PC-9 (cell line): ENCODE data around the gene UGT1A7. TPM values are rescaled to one million over a fixed set of nuclear protein-coding genes. Genes with fewer than 3 reads are reported as not detected.

Experiments
- BruUV-seq: library from RNA; stranded (reverse); fragments of 400-500 nt; replicated peaks from 2 replicates; lab custom pipeline; 2021; lab: Mats Ljungman, UMichigan
- CTCF ChIA-PET: fragments of 300-600 bp; sonication (Branson Sonifier 250); formaldehyde crosslinking; loops from one replicate; lab custom pipeline; 2022; ENCODE audit warnings: antibody characterized with exemption; lab: Charles Lee
- POLR2A ChIA-PET: fragments of 300-600 bp; sonication (Branson Sonifier 250); formaldehyde crosslinking; loops from one replicate; lab custom pipeline; 2022; ENCODE audit warnings: antibody characterized with exemption; ENCODE audit not compliant: unreplicated experiment; lab: Charles Lee
- DNase-seq, 2 experiments: peaks; one replicate each; pipeline versions ENCODE4 v3.0.0 to v3.0.0-alpha.2; 2015 to 2022; ENCODE audit warnings: mixed read lengths in 1 of 2
- H2AFZ ChIP-seq: fragments of 200-600 bp; sonication (generic); 2 replicates; pipeline ENCODE4 v1.8.1; 2017; ENCODE audit warnings: antibody characterized with exemption
- H3F3A ChIP-seq: fragments of 200-600 bp; sonication (generic); 2 replicates; pipeline ENCODE4 v1.8.1; 2017; ENCODE audit warnings: antibody characterized with exemption, mild to moderate bottlenecking, low read depth; ENCODE audit not compliant: insufficient read depth
- H3K27ac ChIP-seq: fragments of 200-600 bp; sonication (generic); 2 replicates; pipeline ENCODE4 v1.6.1; 2016; ENCODE audit warnings: mixed run types
- H3K27me3 ChIP-seq: fragments of 200-600 bp; sonication (generic); 2 replicates; pipeline ENCODE4 v1.6.1; 2016; ENCODE audit warnings: low read depth, mixed run types; ENCODE audit not compliant: insufficient read depth
- H3K36me3 ChIP-seq: fragments of 200-600 bp; sonication (generic); 2 replicates; pipeline ENCODE4 v1.6.1; 2016; ENCODE audit warnings: low read depth, mixed run types
- H3K4me1 ChIP-seq: fragments of 200-600 bp; sonication (generic); replicated peaks from 2 replicates; pipeline ENCODE4 v1.6.1; 2016; ENCODE audit warnings: mixed run types; ENCODE audit not compliant: insufficient read depth
- H3K4me2 ChIP-seq: fragments of 200-600 bp; sonication (generic); 2 replicates; pipeline ENCODE4 v1.6.1; 2017; ENCODE audit warnings: mixed run types
- H3K4me3 ChIP-seq: fragments of 200-600 bp; sonication (generic); 2 replicates; pipeline ENCODE4 v1.6.1; 2016; ENCODE audit warnings: mixed run types
- H3K79me2 ChIP-seq: fragments of 200-600 bp; sonication (generic); 2 replicates; pipeline ENCODE4 v1.6.1; 2017; ENCODE audit warnings: low read depth, mixed run types
- H3K9me2 ChIP-seq: fragments of 200-600 bp; sonication (generic); 2 replicates; pipeline ENCODE4 v1.8.1; 2017; ENCODE audit warnings: mild to moderate bottlenecking; ENCODE audit not compliant: insufficient read depth
- H3K9me3 ChIP-seq: fragments of 200-600 bp; sonication (generic); 2 replicates; pipeline ENCODE4 v1.8.1; 2016; ENCODE audit warnings: low read depth; ENCODE audit not compliant: insufficient read depth
- H4K20me1 ChIP-seq: fragments of 200-600 bp; sonication (generic); 2 replicates; pipeline ENCODE4 v1.8.1; 2017; ENCODE audit not compliant: insufficient read depth
- CTCF ChIP-seq: fragments of 200-600 bp; sonication (generic); conservative IDR thresholded peaks from 2 replicates; pipeline ENCODE4 v1.6.1; 2017; ENCODE audit warnings: mixed run types, antibody characterized with exemption, mild to moderate bottlenecking, moderate library complexity
- EZH2 ChIP-seq: fragments of 200-600 bp; sonication (generic); IDR thresholded peaks from 2 replicates; pipeline ENCODE4 v1.8.0; 2017; ENCODE audit warnings: antibody characterized with exemption, low read depth
- intact Hi-C: fragments of 100-400 bp; cut with micrococcal nuclease; formaldehyde crosslinking; loops from one replicate; pipeline ENCODE4 v1.10.0; 2022; ENCODE audit not compliant: unreplicated experiment
- total RNA-seq: library from RNA; stranded (reverse); gene quantifications from 2 replicates; pipeline ENCODE4 v1.2.3, GENCODE V29; 2021

The UGT1A7 gene
- total RNA-seq, 1 experiment from 2014 or later = 20.3 TPM

DNA sequence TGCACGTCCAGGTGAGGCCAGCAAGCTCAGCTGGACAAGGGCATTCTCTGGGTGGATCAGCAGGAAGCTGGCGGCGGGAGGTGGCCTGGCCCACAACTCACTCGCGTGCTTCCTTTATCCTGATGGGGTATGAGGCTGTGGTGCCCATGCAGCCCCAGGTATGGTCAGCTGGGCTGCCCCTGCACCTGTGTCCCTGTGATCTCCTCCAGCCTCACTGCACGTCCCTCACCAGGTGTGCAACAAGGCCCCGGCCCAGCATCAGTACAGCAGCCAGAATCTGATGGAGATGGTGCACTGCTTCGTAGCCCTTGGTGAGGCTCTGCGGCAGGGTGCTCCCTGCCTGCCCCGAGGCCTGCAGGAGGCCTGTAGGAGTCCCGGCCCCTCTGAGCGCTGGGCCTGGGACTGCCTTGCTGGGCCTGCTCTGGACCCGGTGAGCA, 114.1 kb downstream of the UGT1A7 start:
- Histone ChIP-seq H3K9me3 (no peaks in the 10 kb centered on the region), H3K27me3 (no peaks in the 10 kb centered on the region), H3K4me2 (no peak overlapping the region), H2AFZ (no peak overlapping the region), H3K4me3 (no peak overlapping the region), H3K79me2 (no peaks in the 10 kb centered on the region), H4K20me1 (no peaks in the 10 kb centered on the region), H3K4me1 (peaks cover under 1% of the 10 kb centered on the region; the same call in 1 of the 2 replicates), H3K36me3 (no peaks in the 10 kb centered on the region), H3K27ac (no peak overlapping the region), H3K9me2 (no peaks in the 10 kb centered on the region), H3F3A (no peaks in the 10 kb centered on the region)
- no peak for DNase-seq
- TF ChIP-seq CTCF (no peak), EZH2 (no peak)
- CTCF ChIA-PET = no interaction called here
- BruUV-seq = no TSS peak
- POLR2A ChIA-PET = no interaction called here
- intact Hi-C loops = no loop called here

DNA sequence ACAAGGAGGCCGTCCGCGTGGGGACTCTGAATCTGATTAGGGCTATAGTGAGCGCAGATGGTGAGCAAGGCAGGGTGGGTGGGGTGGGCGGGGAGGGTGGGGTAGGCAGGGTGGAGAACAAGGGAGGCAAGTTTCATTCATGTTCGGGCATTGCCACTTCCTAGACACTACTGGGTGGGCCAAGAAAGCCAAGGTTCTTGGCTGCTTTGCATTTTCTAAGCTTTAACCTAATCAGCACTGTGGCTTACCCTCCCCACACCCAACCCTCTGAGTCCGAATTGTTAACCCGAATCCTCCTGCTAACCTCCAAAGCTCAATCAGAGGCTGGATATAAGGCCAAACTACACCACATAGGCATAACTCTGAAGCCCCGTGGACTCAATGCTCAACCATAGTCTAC, 114.6 kb downstream of the UGT1A7 start:
- Histone ChIP-seq H2AFZ (no peak overlapping the region), H3K9me2 (no peaks in the 10 kb centered on the region), H3K27ac (no peak overlapping the region), H3K36me3 (no peaks in the 10 kb centered on the region), H3K9me3 (no peaks in the 10 kb centered on the region), H3K79me2 (no peaks in the 10 kb centered on the region), H4K20me1 (no peaks in the 10 kb centered on the region), H3K27me3 (no peaks in the 10 kb centered on the region), H3K4me2 (no peak overlapping the region), H3K4me1 (peaks cover 6% of the 10 kb centered on the region), H3K4me3 (no peak overlapping the region), H3F3A (no peaks in the 10 kb centered on the region)
- no TSS peak for BruUV-seq
- intact Hi-C loops = no loop called here
- TF ChIP-seq CTCF = no peak
- DNase-seq = no peak
- CTCF ChIA-PET = no interaction called here
- POLR2A ChIA-PET = no interaction called here

DNA sequence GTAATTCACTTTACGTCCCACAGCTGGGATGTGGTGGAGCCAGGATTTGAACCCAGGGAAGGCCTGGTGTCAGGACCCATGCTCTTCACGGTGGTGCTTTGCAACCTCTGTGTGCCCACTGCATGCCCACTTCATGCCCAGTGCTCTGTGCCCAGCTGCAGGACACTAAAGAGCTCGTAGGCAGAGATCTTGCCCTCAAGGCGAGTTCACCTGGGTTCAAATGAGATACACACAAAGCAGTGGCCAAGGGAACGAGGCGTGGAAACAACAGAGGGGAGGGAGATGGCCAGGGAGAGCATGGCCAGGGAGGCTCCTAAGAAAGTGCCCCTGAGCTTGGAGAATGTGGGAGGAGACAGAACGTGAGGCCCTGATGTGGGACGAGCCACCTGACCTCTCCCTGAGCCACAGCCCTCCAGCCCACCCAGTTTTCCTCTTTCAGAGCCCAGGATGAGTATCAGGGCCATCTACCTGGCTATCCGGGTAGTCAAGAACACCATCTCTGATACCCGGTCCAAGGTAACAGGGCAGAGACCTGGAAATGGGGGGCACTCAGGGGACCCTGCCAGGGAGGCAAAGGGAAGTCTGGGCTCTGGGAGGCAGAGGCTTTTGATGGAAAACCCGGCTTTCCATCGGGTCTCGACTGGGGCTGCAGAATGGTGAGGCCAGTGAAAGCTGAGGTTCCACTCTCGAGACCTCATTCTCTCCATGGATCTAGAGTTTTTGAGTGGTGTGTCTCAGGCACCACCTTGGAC, 116.8 kb downstream of the UGT1A7 start:
- Histone ChIP-seq H3K79me2 (no peaks in the 10 kb centered on the region), H3K9me3 (no peaks in the 10 kb centered on the region), H3K4me1 (peaks cover 7% of the 10 kb centered on the region), H3K27me3 (no peaks in the 10 kb centered on the region), H3K9me2 (no peaks in the 10 kb centered on the region), H3K4me3 (no peak overlapping the region), H4K20me1 (no peaks in the 10 kb centered on the region), H3K27ac (no peak overlapping the region), H3K4me2 (no peak overlapping the region), H2AFZ (no peak overlapping the region), H3K36me3 (no peaks in the 10 kb centered on the region), H3F3A (no peaks in the 10 kb centered on the region)
- POLR2A ChIA-PET = no interaction called here
- no TSS peak for BruUV-seq
- no peak for TF ChIP-seq EZH2
- TF ChIP-seq CTCF = no peak
- CTCF ChIA-PET = no interaction called here
- no peak for DNase-seq
- intact Hi-C loops = no loop called here
